ENCODE results near the gene MUC13.
"Not testable (repeated sequence)": the region's sequence is repeated elsewhere in the genome, so short reads cannot be mapped to it uniquely, and the experiment has no call there.

MUC13 gene, protein sequence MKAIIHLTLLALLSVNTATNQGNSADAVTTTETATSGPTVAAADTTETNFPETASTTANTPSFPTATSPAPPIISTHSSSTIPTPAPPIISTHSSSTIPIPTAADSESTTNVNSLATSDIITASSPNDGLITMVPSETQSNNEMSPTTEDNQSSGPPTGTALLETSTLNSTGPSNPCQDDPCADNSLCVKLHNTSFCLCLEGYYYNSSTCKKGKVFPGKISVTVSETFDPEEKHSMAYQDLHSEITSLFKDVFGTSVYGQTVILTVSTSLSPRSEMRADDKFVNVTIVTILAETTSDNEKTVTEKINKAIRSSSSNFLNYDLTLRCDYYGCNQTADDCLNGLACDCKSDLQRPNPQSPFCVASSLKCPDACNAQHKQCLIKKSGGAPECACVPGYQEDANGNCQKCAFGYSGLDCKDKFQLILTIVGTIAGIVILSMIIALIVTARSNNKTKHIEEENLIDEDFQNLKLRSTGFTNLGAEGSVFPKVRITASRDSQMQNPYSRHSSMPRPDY

DNA sequence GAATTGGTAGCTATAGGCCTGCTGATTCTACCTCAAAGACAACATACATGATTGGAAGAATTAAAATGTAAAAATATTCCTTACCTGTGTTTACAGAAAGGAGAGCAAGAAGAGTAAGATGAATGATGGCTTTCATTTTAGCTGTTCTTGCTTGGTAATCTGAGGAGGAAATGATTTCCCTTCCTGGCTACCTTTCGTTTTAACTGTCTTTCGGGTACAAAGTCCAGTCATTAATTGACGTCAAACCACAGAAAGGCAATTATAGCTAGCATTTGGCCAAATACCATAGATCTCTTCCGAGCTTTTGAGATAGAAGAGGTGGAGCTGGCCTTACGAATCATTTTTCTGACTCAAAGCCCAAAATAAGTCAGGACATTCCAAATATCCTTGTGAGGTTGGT lies at the start of gene MUC13:
Gene MUC13 (minus strand): TSS at position 175 of the 400 bp plus-strand sequence. CDS start 39 bp downstream, at position 136.
- DNase-seq (ENCODE audit: low spot score) = no peak

DNA sequence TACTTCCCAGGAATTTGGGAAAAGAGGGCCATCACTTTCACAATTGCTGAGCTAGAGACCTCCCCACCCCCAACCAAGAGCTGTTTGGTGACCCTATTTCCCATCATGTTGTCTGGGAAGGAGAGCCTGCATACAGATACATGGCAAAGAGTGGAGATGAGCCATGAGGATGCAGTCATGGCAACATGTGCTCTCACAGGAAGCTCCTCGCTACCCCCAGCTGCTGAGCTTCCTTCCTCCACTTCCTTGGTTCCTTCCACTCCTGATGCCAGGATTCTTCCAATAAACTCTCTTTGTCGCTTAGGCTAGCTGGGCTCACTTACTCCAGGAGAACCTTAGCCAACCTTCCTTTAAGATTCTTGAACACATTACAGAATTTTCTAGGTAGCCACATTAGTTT lies 48.3 kb upstream of the MUC13 start:
- no peak for DNase-seq (ENCODE audit: low spot score)

DNA sequence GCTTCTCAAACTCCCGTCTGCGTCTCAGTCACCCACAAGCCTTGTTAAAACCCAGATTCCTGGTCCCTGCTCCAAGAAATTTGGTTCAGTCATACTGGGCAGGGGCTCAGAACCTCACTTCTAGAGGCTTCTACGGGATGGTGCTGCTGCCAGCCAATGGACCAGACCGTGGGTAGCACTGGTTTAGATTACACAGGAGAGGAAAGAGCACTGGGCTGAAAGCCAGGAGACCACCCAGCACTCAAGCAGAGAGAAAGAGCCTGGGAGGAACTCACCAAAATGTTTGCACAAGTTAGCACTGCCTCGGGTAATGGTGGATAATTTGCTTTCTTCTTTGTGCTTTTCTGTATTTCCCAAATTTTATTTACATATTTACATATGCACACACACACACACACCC lies 46.9 kb upstream of the MUC13 start:
- DNase-seq (ENCODE audit: low spot score) = no peak

DNA sequence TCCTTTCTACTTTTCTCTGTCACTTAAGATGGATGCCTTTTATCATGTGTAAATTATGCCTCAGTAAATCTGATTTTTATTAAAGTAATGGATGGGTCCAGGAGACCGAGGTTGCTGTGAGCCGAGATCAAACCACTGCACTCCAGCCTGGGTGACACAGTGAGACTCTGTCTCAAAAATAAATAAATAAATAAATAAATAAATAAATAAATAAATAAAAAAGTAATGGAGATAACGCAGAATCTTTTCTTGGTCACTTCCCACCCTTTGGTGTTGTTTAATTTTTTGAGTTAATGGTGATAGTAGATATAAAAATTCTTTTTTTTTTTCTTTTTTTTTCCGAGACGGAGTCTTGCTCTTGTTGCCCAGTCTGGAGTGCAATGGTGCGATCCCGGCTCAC lies 44.1 kb upstream of the MUC13 start:
- no peak for DNase-seq (ENCODE audit: low spot score)

DNA sequence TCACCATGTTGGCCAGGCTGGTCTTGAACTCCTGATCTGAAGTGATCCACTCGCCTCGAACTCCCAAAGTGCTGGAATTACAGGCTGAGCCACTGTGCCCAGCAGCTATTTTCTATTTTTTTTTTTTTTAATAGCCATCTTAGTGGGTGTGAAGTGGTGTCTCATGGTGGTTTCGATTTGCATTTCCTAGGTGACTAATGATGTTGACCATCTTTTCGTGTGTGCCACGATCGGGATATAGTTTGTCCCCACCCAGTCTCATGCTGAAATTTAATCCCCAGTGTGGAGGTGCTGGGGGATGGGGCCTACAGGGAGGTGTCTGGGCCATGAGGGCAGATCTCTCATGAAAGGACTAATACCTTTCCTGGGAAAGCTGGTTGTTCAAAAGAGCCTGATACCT lies 41.8 kb upstream of the MUC13 start:
- DNase-seq (ENCODE audit: low spot score) = no peak

DNA sequence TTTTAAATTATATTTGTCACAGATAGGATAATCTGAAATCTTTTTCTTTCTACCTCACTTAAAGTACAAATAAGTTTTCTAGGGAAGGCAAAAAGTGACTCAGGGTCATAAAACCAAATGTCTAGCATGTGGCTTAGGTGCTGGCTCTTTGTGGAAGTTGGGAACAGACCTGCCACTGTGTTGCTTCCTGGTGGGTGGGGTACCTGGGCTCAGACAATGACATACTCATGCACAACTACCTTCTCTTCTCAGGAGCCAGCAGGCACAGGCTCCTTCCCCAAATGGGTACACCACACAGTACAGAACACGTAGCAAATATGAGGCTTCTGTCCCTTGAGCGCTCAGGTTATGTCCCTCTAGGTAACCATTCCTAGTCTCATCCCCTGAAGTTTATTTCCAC lies 40.1 kb upstream of the MUC13 start:
- no peak for DNase-seq (ENCODE audit: low spot score)

DNA sequence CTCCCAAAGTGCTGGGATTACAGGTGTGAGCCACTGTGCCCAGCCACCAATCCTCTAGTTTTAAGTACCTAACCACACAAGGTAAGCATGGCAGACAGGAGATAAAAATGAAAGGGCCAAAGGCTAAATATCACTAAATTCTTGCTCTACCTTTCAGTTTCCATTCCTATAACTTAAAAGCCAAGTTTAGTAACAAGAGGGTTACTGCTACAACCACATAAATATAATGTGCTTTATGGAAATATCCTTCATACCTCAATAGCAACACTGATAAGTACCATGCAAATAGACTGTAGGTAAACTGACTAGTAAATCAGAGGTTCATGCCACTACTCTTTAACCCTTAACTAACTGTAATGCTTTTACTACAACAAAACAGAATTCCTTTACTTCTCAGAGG lies 38.7 kb upstream of the MUC13 start:
- no peak for DNase-seq (ENCODE audit: low spot score)

DNA sequence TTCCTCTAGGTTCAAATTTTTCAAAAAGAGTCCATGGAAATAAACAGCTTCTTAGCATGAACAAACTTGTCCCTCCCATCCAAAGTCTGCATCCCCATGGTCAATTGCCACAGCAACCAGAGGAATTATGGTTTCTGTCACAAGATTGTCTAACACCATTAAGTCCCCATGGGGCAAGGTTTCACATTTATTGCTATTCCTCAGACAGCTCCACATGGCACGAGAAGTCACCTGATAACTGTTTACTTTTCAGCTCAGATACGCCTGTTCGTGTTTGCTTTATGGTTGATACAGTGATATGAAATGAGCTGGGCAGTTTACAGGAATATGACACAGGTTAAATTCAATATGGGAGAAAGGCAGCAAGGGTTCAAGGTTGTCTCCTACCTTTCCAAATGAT lies 37.9 kb upstream of the MUC13 start:
- no peak for DNase-seq (ENCODE audit: low spot score)

DNA sequence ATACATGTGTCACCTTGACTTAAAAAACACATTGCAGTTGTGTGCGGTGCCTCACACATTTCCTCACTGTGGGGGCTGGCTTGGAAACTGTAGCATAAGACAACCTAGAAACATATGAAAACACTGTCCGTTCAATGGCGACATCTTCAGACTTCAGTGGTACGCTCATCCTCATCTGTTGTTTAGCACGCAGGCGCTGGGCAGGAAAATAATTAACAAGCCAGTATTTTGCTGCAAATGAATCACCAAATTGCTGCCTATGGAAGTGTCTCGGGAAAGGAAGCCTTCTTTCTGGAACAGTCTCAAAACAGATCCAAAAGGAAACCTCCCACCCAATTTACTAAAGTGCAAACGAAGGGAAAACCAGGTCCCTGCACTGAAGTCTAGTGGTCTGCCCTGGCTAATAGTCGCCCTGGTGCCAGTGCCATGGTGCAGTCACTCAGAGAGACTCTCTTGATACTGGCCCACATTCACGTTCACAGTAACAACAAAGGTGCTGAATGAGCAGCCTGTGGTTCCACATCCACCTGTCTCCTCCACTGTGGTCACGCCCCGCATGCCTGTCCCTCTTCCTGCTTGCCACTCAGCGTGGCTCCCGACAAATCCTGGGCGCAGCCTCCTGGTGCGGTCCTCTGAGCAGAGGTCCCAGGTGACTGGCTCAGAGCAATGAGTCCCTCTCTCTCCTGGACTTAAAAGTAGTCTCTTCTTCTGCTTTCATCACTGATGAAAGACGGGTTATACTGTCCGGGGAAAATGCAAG lies 35.6 kb upstream of the MUC13 start:
- DNase-seq (ENCODE audit: low spot score) = no peak

DNA sequence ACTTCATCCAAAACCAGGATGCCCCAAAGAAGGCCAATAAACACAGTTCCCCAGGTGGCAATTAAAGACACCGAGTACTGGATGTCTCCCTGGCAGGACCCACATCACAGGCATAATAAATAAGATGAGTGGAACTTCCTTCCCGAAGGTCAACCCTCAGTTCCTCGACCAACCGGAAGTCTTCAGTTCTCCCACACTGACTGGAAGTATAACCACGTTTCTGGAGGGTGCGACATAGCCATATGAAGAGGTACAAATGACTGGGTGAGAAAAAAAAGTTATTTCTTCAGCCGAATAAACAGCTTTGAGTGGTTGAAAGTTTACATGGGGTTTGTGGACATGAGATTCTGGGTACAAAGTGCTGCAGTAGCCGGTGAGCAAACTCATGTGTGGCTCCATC lies 34.6 kb upstream of the MUC13 start:
- no peak for DNase-seq (ENCODE audit: low spot score)

DNA sequence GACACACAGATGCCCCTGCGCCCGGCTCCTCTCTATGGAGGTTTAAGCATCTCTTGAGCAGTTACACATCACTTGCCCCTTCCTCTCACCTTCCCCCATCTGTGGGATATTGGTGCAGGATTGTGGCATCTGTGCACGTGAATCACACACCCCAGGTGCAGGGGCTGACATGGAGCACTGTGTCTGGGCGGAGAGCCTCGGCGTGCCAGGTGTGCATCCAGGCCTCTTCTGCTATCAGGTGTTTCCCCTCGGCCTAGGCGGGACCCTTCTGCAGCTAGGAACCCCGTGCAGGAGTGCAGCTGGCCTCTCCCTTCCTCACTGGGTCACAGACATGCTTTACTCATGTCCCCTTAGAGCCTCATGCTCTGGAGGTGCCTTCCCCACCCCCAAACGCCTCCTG lies 33.4 kb upstream of the MUC13 start:
- no peak for DNase-seq (ENCODE audit: low spot score)

DNA sequence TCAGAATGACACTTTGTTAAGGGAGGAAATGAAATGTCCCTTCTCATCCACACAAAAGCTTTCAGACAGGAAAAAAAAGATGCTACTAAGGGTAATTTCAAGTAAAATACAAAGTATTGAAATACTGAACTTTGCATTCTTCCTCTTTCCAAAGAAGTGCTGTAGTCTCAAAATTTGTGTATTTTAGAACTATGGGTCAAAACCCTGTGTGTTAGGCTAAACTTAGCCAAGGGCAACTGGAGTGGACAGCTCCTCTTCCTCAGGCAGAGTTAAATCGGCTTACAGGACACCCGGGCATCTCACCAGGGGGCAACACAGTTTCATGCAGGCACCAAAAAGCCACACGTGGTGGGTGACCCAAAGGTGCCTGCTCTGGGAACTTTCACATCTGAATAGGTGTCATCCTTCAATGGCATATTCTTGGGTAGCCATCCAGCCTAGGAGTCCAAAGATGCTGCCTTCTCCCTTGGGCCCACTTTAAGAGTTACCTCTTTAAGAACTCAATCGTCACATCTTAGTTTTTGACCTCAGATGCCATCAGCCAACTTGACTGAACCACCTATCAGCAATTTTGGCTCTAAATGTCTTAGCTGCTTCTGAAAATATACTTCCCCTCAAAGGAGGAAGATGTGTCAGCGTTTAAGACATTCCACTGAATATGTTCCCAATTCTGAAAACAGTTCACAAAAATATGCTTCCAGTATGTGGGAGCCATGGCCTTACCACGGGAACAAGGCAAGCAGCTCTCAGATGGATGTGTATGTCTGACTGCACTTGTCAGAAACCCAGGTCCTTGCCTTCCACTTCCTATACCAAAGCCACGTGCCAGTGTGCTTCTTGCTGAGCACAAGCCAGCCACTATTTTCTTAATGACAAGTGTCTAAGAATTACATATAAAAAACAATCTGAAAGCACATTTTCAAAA lies 32.2 kb upstream of the MUC13 start:
- DNase-seq (ENCODE audit: low spot score) = no peak

DNA sequence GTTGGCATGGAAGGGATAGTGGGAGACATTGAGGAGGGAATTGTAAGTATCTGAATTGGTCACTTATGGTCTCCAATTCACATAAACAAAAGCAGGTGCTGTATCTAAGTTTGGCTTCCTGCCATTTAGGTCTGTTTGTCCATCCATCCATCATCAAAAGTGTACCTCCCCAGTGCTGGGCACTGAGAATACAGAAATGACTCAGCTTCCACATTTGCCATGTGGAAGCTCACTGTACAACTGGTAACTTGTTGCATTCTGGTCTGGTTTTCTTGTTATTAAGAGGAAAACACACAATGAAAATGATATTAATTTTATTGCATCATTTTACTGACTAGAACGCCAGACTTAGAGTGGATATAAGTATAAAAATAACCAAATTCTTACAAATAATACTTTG lies 30.9 kb upstream of the MUC13 start:
- no peak for DNase-seq (ENCODE audit: low spot score)

DNA sequence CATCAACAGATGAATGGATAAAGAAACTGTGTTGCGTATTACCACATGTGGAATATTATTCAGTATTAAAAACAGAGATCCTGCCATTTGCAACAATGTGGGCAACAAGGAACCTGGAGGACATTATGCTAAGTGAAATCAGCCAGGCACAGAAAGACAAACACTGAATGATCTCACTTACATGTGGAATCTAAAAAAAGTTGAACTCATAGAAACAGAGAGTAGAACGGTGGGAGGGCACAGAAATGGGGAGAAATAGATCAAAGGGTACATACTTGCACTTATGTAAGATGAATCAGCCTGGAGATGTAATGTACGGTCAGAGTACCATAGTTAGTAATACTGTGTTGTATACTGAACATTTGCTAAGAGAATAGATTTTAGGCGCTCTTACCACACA lies 29.8 kb upstream of the MUC13 start:
- DNase-seq (ENCODE audit: low spot score) = no peak

DNA sequence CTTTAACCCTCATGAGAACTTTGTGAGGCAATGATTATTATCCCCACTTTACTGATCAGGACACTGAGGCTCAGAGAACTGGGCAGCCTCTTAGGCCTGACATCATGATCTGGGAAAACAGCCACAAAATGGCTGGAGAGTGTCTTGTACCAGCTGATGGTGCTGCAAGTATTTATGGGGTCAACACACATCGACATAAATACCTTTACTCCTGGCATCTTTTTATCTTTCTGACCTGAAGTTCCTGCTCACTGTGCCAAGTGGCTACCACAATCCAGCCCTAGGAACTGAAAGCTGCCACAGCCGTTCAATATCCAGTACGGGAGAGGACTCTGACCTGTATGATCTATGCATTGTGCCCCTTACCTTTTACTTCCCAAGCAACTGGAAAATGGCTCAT lies 29.2 kb upstream of the MUC13 start:
- DNase-seq (ENCODE audit: low spot score) = no peak

DNA sequence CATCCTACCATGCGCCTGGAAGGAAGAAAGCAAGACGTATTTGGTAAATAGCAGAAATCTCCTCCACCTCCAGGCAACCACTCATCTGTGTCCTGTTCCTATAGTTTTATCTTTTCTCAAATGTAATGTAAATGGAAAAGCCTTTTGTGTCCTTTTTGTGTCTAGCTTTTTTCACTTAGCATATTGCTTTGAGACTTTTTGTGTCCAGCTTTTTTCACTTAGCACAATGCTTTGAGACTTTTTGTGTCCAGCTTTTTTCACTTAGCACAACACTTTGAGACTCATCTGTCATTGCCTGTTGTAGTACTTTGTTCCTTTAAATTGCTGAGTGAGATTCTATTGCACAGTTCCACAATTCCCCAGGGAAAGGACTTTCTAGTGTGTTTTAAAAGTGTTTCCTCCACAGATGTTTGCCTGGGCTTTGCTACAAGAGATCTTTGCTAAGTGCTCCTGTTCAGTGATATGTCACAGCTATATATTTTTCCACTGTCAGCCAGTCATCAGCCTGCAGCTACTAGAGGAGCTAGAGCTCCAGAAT lies 27.9 kb upstream of the MUC13 start:
- DNase-seq (ENCODE audit: low spot score) = no peak

DNA sequence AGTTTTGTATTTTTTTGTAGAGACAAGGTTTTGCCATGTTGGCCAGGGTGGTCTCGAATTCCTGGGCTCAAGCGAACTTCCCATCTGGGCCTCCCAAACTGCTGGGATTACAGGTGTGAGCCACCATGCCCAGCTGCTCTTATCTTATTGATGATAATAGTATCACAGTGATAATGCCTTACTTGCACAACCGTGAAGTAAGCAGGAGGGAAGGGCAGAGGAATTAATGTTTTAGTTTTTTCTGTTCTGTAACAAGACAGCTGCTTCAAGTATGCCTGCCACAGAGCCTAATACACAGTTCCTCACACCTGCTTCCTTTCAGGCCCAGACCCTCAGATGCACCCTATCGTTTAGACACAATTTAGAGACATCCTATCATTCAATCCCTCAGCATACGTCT lies 26.1 kb upstream of the MUC13 start:
- DNase-seq (ENCODE audit: low spot score) = no peak

DNA sequence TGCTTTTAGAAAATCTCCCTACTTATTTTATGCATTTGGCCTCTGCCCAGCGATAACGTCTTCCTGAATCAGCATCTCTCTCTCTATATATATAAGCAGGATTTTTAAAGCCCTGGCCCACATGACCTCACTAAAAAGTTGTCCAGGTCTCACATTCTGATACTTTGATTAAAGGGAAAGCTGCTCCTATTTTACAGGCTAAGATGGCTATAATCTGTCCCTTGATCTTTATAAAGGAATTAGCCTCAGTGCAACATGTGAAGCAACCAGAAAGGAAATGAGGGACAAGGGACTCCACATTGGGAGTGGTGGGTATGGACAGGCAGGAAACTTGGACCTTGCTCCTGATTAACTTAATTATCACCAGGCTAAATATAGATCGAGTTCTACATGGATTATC lies 25.6 kb upstream of the MUC13 start:
- no peak for DNase-seq (ENCODE audit: low spot score)

DNA sequence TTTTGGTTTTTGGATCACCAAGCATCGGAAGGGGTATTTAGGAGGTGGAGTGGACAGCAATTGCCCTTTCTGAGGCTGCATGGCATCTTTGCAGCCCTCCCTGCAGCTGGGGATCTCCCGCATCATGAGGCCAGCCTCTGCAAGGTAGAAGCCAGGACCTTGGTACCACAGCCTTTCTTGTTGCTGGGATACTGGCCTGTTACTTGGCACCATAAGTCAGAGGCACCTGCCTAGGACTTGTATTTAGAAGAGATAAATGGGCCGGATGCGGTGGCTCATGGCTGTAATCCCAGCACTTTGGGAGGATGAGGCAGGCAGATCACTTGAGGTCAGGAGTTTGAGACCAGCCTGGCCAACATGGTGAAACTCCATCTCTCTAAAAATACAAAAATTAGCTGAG lies 23.4 kb upstream of the MUC13 start:
- not testable (repeated sequence) for DNase-seq (ENCODE audit: low spot score)

DNA sequence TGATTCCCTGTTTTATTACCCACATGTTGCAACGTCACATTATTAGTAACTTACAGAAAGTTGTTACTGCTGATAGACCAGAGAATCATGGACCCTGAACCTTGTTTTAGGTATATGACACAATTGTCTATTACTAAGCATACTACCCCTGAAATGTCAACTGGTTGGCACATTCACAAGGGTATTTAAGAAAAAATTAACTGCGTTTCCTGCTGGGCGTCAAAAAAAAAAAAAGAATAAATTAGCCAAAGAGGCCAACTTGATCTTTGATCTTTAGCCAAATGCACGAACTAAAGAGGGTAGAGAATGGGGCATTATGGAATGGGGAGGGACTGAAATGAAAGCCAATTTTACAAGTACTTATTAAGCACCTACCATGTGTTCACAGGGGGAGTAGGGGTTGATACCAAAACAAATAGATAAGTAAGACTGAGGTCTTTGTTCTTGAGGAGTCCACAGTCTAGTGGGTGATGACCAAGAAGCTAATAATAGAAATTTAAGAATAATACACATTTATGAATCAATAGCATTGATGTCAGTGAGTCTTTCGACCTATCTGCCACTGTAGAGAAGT lies 17.8 kb upstream of the MUC13 start:
- DNase-seq (ENCODE audit: low spot score) = no peak

DNA sequence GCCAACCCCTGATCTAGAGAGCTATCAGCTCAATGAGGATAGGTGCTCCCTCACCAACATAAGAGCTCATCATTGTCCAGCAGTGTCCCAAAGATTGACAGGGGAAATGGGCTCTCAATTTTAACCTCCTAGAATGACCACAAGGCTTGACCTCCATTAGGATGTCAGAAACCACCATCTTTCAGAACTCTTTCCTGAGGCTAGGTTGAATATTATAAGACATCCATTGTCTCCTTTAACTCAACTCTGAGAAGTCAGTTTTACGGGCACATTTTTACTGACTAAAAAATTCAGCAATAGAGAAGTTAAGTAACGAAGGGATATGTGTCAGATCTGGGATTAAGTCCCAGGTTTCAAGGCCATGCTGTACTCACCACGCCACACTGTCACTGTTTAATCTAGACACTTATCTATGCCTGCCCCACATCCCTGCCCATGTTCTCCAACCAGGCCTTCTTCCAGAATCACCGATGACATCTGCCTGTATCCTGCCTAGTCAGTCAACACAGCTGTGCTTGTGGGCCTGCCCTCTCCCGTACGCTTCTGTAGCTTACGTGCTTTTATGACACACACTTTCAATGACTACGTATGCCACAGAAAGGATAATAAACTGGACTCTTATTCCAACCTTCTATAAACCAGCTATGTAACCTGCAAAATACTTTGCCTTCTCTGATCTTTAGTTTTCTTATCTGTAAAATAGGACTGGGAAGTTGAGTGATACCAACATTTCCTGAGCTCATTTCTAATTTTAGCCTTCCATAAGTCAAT lies 17.1 kb upstream of the MUC13 start:
- DNase-seq (ENCODE audit: low spot score) = no peak

All from globus pallidus (tissue), 1 donor.